OCI-LY1 (cell line): Measurements from ENCODE around the gene DGKB.

Experiments
- CTCF ChIP-seq: fragments of 200-600 bp; sonication (generic), shearing (Covaris generic); IDR thresholded peaks from 2 replicates; pipeline ENCODE4 v1.5.1; 2017; ENCODE audit warnings: mild to moderate bottlenecking, antibody characterized with exemption, low read length, moderate library complexity, mixed read lengths
- EZH2 ChIP-seq: fragments of 200-600 bp; sonication (generic), shearing (Covaris generic); IDR thresholded peaks from 2 replicates; pipeline ENCODE4 v1.8.0; 2017; ENCODE audit warnings: borderline replicate concordance, mixed run types, mild to moderate bottlenecking, antibody characterized with exemption, low read length, moderate library complexity, mixed read lengths

- TF ChIP-seq CTCF (no peak), EZH2 (no peak)
These were observed 418.9 kb downstream of the DGKB start for GRCh38 chr7:14483663-14484062.
